ENCODE measurements around the gene CCR4.

CCR4 gene

GRCh38 chr3:32996048-32996754, 44.8 kb downstream of the CCR4 start:
- H3K23ac ChIP-seq (ENCODE audit: low read length) = no peak overlapping the region
- H2AK5ac ChIP-seq (ENCODE audit: low read length) = no peak overlapping the region
- no peak overlapping the region for H3K18ac ChIP-seq (ENCODE audit: low read length)
- no peak overlapping the region for H3K4me2 ChIP-seq (ENCODE audit: low read length)
- no peak overlapping the region for H3K9ac ChIP-seq (ENCODE audit: low read length)
- no peak overlapping the region for H2BK5ac ChIP-seq (ENCODE audit: low read length)
- no peak overlapping the region for H4K5ac ChIP-seq (ENCODE audit: low read length)
- H3K36me3 ChIP-seq (ENCODE audit: control insufficient read depth, insufficient read depth, low read length) = no peaks in the 10 kb centered on the region
- H3K27ac ChIP-seq (ENCODE audit: low read depth, low read length) = no peak overlapping the region
- no peaks in the 10 kb centered on the region for H3K79me2 ChIP-seq (ENCODE audit: control insufficient read depth, insufficient read depth, low read length)
- WGBS (ENCODE audit: extremely low coverage, insufficient coverage, low lambda C conversion rate) = no CpG with 5 or more reads among the region's 5 CpGs
- H2BK15ac ChIP-seq (replicated peaks; ENCODE audit: low read depth) = no peak overlapping the region
- no peak overlapping the region for H3K4me3 ChIP-seq (ENCODE audit: low read length)
- no peak overlapping the region for H3K56ac ChIP-seq (ENCODE audit: low read length)
- no peak for DNase-seq
- no peaks in the 10 kb centered on the region for H3K27me3 ChIP-seq (ENCODE audit: insufficient read depth, low read length, poor library complexity)
- no peaks in the 10 kb centered on the region for H3K4me1 ChIP-seq (ENCODE audit: control insufficient read depth, low read depth, low read length)
- no peak overlapping the region for H2BK120ac ChIP-seq (ENCODE audit: low read depth, low read length)
- H4K8ac ChIP-seq (ENCODE audit: low read depth, low read length) = no peak overlapping the region
- H3K79me1 ChIP-seq (ENCODE audit: low read length) = no peaks in the 10 kb centered on the region
- H3K4ac ChIP-seq (ENCODE audit: low read depth, low read length) = no peak overlapping the region

GRCh38 chr3:32996755-32997091, 45.3 kb downstream of the CCR4 start:
- H3K23ac ChIP-seq (ENCODE audit: low read length) = no peak overlapping the region
- no peak overlapping the region for H4K5ac ChIP-seq (ENCODE audit: low read length)
- no peak overlapping the region for H2BK120ac ChIP-seq (ENCODE audit: low read depth, low read length)
- no peak overlapping the region for H3K56ac ChIP-seq (ENCODE audit: low read length)
- no peak overlapping the region for H3K18ac ChIP-seq (ENCODE audit: low read length)
- H4K8ac ChIP-seq (ENCODE audit: low read depth, low read length) = no peak overlapping the region
- no peak overlapping the region for H3K4ac ChIP-seq (ENCODE audit: low read depth, low read length)
- no peak overlapping the region for H2AK5ac ChIP-seq (ENCODE audit: low read length)
- H3K27me3 ChIP-seq (ENCODE audit: insufficient read depth, low read length, poor library complexity) = no peaks in the 10 kb centered on the region
- peak; percentile 29 for DNase-seq
- no peak overlapping the region for H3K27ac ChIP-seq (ENCODE audit: low read depth, low read length)
- H3K4me2 ChIP-seq (ENCODE audit: low read length) = no peak overlapping the region
- H3K79me1 ChIP-seq (ENCODE audit: low read length) = no peaks in the 10 kb centered on the region
- H3K9ac ChIP-seq (ENCODE audit: low read length) = no peak overlapping the region
- no peak overlapping the region for H2BK5ac ChIP-seq (ENCODE audit: low read length)
- H2BK15ac ChIP-seq (replicated peaks; ENCODE audit: low read depth) = no peak overlapping the region
- H3K4me1 ChIP-seq (ENCODE audit: control insufficient read depth, low read depth, low read length) = no peaks in the 10 kb centered on the region
- no peak overlapping the region for H3K4me3 ChIP-seq (ENCODE audit: low read length)
- no peaks in the 10 kb centered on the region for H3K79me2 ChIP-seq (ENCODE audit: control insufficient read depth, insufficient read depth, low read length)
- no peaks in the 10 kb centered on the region for H3K36me3 ChIP-seq (ENCODE audit: control insufficient read depth, insufficient read depth, low read length)
- no CpG with 5 or more reads among the region's 2 CpGs for WGBS (ENCODE audit: extremely low coverage, insufficient coverage, low lambda C conversion rate)

- Histone ChIP-seq H3K56ac (ENCODE audit: low read length) (peak overlapping the region; percentile 11), H4K8ac (ENCODE audit: low read depth, low read length) (no peak overlapping the region), H2BK5ac (ENCODE audit: low read length) (no peak overlapping the region), H3K9ac (ENCODE audit: low read length) (no peak overlapping the region), H2AK5ac (ENCODE audit: low read length) (no peak overlapping the region), H3K79me1 (ENCODE audit: low read length) (no peaks in the 10 kb centered on the region), H3K79me2 (ENCODE audit: control insufficient read depth, insufficient read depth, low read length) (no peaks in the 10 kb centered on the region), H3K4me2 (ENCODE audit: low read length) (no peak overlapping the region), H3K4me3 (ENCODE audit: low read length) (no peak overlapping the region), H3K4me1 (ENCODE audit: control insufficient read depth, low read depth, low read length) (no peaks in the 10 kb centered on the region), H3K18ac (ENCODE audit: low read length) (no peak overlapping the region), H2BK15ac (replicated peaks; ENCODE audit: low read depth) (no peak overlapping the region), H2BK120ac (ENCODE audit: low read depth, low read length) (no peak overlapping the region), H3K27ac (ENCODE audit: low read depth, low read length) (no peak overlapping the region), H3K27me3 (ENCODE audit: insufficient read depth, low read length, poor library complexity) (no peaks in the 10 kb centered on the region), H4K5ac (ENCODE audit: low read length) (no peak overlapping the region), H3K4ac (ENCODE audit: low read depth, low read length) (no peak overlapping the region), H3K23ac (ENCODE audit: low read length) (no peak overlapping the region), H3K36me3 (ENCODE audit: control insufficient read depth, insufficient read depth, low read length) (no peaks in the 10 kb centered on the region)
- no peak for DNase-seq
- no CpG with 5 or more reads among the region's 10 CpGs for WGBS (ENCODE audit: extremely low coverage, insufficient coverage, low lambda C conversion rate)
Observed at GRCh38 chr3:32998631-32999451, 47.4 kb downstream of the CCR4 start.

- Histone ChIP-seq H2BK15ac (replicated peaks; ENCODE audit: low read depth) (no peak overlapping the region), H2BK120ac (ENCODE audit: low read depth, low read length) (no peak overlapping the region), H3K36me3 (ENCODE audit: control insufficient read depth, insufficient read depth, low read length) (no peaks in the 10 kb centered on the region), H2BK5ac (ENCODE audit: low read length) (no peak overlapping the region), H3K27me3 (ENCODE audit: insufficient read depth, low read length, poor library complexity) (no peaks in the 10 kb centered on the region), H3K56ac (ENCODE audit: low read length) (no peak overlapping the region), H3K79me2 (ENCODE audit: control insufficient read depth, insufficient read depth, low read length) (no peaks in the 10 kb centered on the region), H4K5ac (ENCODE audit: low read length) (no peak overlapping the region), H3K79me1 (ENCODE audit: low read length) (no peaks in the 10 kb centered on the region), H4K8ac (ENCODE audit: low read depth, low read length) (no peak overlapping the region), H3K4ac (ENCODE audit: low read depth, low read length) (no peak overlapping the region), H3K4me2 (ENCODE audit: low read length) (no peak overlapping the region), H3K18ac (ENCODE audit: low read length) (no peak overlapping the region), H3K4me1 (ENCODE audit: control insufficient read depth, low read depth, low read length) (no peaks in the 10 kb centered on the region), H2AK5ac (ENCODE audit: low read length) (no peak overlapping the region), H3K27ac (ENCODE audit: low read depth, low read length) (no peak overlapping the region), H3K9ac (ENCODE audit: low read length) (no peak overlapping the region), H3K4me3 (ENCODE audit: low read length) (no peak overlapping the region), H3K23ac (ENCODE audit: low read length) (no peak overlapping the region)
- WGBS (ENCODE audit: extremely low coverage, insufficient coverage, low lambda C conversion rate) = no CpG with 5 or more reads among the region's 3 CpGs
- no peak for DNase-seq
Observed at GRCh38 chr3:33000691-33001385, 49.4 kb downstream of the CCR4 start.

GRCh38 chr3:33001889-33002288, 50.4 kb downstream of the CCR4 start:
- no peaks in the 10 kb centered on the region for H3K4me1 ChIP-seq (ENCODE audit: control insufficient read depth, low read depth, low read length)
- no peaks in the 10 kb centered on the region for H3K27me3 ChIP-seq (ENCODE audit: insufficient read depth, low read length, poor library complexity)
- no peak overlapping the region for H2BK15ac ChIP-seq (replicated peaks; ENCODE audit: low read depth)
- H3K4me3 ChIP-seq (ENCODE audit: low read length) = no peak overlapping the region
- no peak overlapping the region for H3K23ac ChIP-seq (ENCODE audit: low read length)
- no peak overlapping the region for H3K4me2 ChIP-seq (ENCODE audit: low read length)
- H3K79me2 ChIP-seq (ENCODE audit: control insufficient read depth, insufficient read depth, low read length) = no peaks in the 10 kb centered on the region
- no peak overlapping the region for H2AK5ac ChIP-seq (ENCODE audit: low read length)
- no peak overlapping the region for H3K56ac ChIP-seq (ENCODE audit: low read length)
- H3K4ac ChIP-seq (ENCODE audit: low read depth, low read length) = no peak overlapping the region
- no peak overlapping the region for H4K8ac ChIP-seq (ENCODE audit: low read depth, low read length)
- WGBS (ENCODE audit: extremely low coverage, insufficient coverage, low lambda C conversion rate) = no CpG with 5 or more reads among the region's 2 CpGs
- no peak overlapping the region for H4K5ac ChIP-seq (ENCODE audit: low read length)
- H3K27ac ChIP-seq (ENCODE audit: low read depth, low read length) = no peak overlapping the region
- no peak for DNase-seq
- no peak overlapping the region for H3K18ac ChIP-seq (ENCODE audit: low read length)
- no peak overlapping the region for H3K9ac ChIP-seq (ENCODE audit: low read length)
- no peaks in the 10 kb centered on the region for H3K79me1 ChIP-seq (ENCODE audit: low read length)
- H2BK120ac ChIP-seq (ENCODE audit: low read depth, low read length) = no peak overlapping the region
- no peak overlapping the region for H2BK5ac ChIP-seq (ENCODE audit: low read length)
- no peaks in the 10 kb centered on the region for H3K36me3 ChIP-seq (ENCODE audit: control insufficient read depth, insufficient read depth, low read length)
